AG09309 (cell line): ENCODE measurements around the gene ACAP2.

Experiments used
- DNase-seq: peaks from one replicate; pipeline ENCODE4 v3.0.0-alpha.2; 2010; ENCODE audit warnings: low read depth
- H3K4me3 ChIP-seq: 2 replicates; pipeline ENCODE4 v1.5.1; 2011; ENCODE audit warnings: mild to moderate bottlenecking, low read depth, low read length, moderate library complexity; ENCODE audit not compliant: control insufficient read depth
- TF ChIP-seq, protein P1 (sequence below): IDR thresholded peaks from 2 replicates; pipeline ENCODE4 v1.5.1; 2011; ENCODE audit warnings: mild to moderate bottlenecking, low read depth, low read length, inconsistent platforms; ENCODE audit not compliant: insufficient read depth, control insufficient read depth; ENCODE audit errors: missing control alignments

Gene ACAP2

DNA sequence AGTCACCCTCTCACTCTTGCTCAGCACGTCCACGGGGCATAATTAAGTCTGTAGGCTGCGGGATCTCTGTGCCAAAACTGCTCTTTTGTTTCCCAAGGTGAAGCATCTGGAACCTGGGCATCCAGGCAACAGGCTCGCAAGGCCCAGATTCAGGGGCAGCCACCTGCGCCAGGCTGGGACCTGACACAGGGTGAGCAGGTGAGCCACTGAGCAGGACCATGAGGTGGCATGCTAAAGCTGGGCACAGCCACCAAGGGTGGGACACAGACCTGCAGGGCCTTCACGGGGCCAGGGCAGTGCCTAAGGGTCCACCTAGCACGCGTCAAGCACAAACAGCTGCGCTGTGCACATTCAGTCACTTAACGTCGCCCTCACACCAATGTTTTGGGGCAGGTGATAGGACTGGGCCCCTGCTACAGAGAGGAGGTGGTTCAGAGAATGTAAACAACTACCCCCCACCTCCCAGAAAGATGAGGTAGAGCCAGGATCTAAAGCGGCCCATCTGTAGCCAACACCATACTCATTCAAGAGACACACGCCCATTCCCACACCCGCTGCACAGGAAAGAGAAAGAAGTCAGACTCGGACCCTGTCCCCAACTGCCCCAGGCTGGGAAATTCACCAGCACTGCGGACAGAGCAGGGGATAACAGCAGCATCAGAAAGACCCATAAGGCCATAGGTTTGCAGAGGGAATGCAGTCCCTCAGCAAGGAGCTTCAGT is 188.2 kb downstream of the ACAP2 start:
- TF ChIP-seq, protein P1, sequence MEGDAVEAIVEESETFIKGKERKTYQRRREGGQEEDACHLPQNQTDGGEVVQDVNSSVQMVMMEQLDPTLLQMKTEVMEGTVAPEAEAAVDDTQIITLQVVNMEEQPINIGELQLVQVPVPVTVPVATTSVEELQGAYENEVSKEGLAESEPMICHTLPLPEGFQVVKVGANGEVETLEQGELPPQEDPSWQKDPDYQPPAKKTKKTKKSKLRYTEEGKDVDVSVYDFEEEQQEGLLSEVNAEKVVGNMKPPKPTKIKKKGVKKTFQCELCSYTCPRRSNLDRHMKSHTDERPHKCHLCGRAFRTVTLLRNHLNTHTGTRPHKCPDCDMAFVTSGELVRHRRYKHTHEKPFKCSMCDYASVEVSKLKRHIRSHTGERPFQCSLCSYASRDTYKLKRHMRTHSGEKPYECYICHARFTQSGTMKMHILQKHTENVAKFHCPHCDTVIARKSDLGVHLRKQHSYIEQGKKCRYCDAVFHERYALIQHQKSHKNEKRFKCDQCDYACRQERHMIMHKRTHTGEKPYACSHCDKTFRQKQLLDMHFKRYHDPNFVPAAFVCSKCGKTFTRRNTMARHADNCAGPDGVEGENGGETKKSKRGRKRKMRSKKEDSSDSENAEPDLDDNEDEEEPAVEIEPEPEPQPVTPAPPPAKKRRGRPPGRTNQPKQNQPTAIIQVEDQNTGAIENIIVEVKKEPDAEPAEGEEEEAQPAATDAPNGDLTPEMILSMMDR = no peak
- no peak overlapping the region for H3K4me3 ChIP-seq
- no peak for DNase-seq

DNA sequence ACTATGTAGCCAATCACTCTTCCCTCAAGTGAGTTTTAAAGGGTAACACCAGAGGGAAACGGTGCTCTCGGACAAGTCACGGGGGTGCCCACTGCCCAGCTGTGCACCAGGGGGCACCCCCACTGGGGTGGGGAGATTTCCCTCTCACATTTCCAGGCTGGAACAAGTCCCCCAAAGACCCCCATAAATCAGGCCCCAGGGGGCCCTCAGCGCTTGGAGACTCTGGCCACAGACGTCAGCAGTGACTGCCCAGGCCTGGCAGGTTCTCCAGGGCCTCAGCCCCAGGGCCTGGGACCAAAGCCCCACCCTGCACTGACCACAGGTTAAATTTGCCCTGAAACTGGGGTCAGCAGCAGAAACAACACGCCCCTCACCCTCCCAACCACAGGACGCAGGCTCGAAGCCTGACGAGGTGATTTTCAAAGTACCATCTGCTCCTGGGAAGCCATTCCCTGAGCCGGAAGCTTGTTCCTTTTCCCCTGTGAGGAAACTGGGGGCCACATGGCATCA is 188.8 kb downstream of the ACAP2 start:
- DNase-seq = no peak
- H3K4me3 ChIP-seq = no peak overlapping the region
- TF ChIP-seq, protein P1 = no peak

DNA sequence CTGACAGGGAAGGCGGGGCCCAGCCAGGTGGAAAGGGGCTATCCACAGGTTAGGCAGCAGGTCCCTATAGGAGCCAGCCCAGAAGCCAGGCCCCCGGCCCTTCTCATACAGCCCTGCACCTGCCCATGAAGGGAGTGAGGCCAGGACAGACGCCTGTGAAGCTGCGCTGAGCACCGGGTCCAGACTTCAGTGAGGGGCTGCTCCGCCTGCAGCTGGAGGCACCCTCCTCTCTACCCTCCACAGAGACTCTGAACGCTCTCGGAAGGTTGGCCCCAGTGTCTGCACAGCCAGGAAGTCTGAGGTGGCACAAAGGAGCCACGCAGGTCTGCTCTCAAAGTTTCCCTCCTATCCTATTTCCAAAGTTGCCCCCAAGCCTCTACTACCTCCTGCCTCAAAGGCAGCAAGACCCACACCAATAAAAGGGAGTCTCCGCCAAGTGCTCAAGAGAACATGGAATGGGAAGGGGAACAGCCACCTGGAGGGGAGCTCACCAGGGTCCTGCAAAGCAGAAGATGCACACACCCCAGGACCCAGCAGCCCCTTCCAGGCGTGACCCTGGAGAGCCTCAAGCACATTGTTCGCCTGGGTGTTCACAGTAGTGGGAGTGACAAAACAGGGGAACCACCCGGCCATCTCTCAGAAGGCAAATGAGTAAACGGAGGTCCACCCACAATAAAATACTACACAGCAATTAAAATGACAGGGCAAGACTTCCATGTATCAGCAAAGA is 191.3 kb downstream of the ACAP2 start:
- TF ChIP-seq, protein P1 = no peak
- H3K4me3 ChIP-seq = no peak overlapping the region
- DNase-seq = no peak

DNA sequence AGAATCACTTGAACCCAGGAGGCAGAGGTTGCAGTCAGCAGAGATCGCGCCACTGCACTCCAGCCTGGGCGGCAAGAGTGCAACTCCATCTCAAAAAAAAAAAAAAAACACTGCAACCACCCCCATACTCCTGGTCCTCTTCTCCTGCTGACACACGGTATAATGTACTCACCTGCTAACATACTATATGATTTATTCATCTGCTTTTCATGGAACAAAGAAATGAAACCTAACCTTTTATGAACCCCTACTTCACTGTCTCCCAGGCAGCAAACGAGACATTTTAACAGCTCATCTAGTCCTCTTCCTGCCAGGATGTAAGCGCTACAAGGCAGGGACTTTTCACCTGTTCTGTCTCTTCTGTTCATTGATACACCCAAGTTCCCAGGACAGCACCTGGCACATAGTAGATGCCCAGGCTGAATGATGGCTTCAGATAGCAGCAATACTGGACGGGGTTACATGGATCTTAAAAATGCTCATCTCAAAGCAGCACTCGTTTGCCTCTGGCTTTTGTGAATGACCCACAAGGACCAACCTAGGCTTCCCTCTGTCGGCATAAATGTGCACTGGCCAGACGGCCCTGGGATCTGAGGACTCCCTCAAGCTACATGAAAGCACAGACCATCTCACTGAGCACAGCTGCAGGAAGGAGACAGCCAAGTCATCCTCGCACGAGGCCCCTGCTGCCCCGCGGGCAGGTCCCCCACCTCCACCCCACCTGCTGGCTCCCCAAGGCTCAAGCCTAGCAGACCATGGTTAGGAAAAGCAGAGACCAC is 192.2 kb downstream of the ACAP2 start:
- TF ChIP-seq, protein P1 = no peak
- DNase-seq = no peak
- H3K4me3 ChIP-seq = no peak overlapping the region

DNA sequence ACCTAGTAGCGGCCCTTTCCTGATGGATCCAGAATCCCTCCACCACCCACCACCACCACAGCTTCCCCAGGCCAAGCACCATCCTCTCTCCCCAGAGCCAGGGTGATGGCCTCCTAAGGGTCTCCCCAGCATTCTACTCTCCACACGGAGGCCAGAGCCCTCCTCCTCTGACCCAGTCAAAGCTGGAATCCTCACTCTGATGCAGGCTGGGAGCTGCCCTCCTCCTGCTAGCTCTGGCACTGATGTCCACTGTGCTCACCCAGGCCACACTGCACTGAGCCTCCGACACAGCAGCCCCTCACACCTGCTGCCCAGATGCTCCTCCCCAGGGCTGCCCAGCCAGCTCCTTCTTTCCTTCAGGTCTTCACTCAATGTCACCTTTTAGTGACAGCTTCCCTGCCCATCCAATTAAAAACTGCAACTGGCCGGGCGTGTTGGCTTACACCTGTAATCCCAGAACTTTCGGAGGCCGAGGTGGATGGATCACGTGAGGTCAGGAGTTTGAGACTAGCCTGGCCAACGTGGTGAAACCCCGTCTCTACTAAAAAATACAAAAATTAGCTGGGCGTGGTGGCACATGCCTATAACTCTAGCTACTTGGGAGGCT is 192.9 kb downstream of the ACAP2 start:
- H3K4me3 ChIP-seq = no peak overlapping the region
- TF ChIP-seq, protein P1 = no peak
- DNase-seq = no peak
